ENCODE data around the gene VDR.

- TF ChIP-seq YY1 (IDR thresholded peaks at IDR 0.05; ENCODE audit: insufficient read depth, insufficient read length) (no peak), ZNF274 (IDR thresholded peaks at IDR 0.05; ENCODE audit: low read depth, low read length) (no peak)
Measured at GRCh38 chr12:47793015-47793681, 111.6 kb downstream of the VDR start.

Measured in NT2/D1 (cell line).